ENCODE results near the gene ATP8A2.

ATP8A2 gene

GRCh38 chr13:25732111-25732865, 360.5 kb downstream of the ATP8A2 start:
- no peak for DNase-seq (ENCODE audit: low spot score)

- DNase-seq (ENCODE audit: low spot score) = no peak
Measured at GRCh38 chr13:25733001-25733491, 361.3 kb downstream of the ATP8A2 start.

- no peak for DNase-seq (ENCODE audit: low spot score)
Measured at GRCh38 chr13:25733696-25734435, 362.1 kb downstream of the ATP8A2 start.

GRCh38 chr13:25738342-25739196, 366.8 kb downstream of the ATP8A2 start:
- DNase-seq (ENCODE audit: low spot score) = no peak

GRCh38 chr13:25739376-25739775, 367.6 kb downstream of the ATP8A2 start:
- no peak for DNase-seq (ENCODE audit: low spot score)

- DNase-seq (ENCODE audit: low spot score) = no peak
Measured at GRCh38 chr13:25741796-25742195, 370.0 kb downstream of the ATP8A2 start.

- DNase-seq (ENCODE audit: low spot score) = no peak
Measured at GRCh38 chr13:25742220-25742619, 370.4 kb downstream of the ATP8A2 start.

GRCh38 chr13:25743421-25743820, 371.6 kb downstream of the ATP8A2 start:
- DNase-seq (ENCODE audit: low spot score) = no peak

GRCh38 chr13:25744178-25744577, 372.4 kb downstream of the ATP8A2 start:
- DNase-seq (ENCODE audit: low spot score) = no peak

GRCh38 chr13:25746131-25746530, 374.4 kb downstream of the ATP8A2 start:
- DNase-seq (ENCODE audit: low spot score) = no peak

- no peak for DNase-seq (ENCODE audit: low spot score)
Measured at GRCh38 chr13:25752957-25753551, 381.3 kb downstream of the ATP8A2 start.

- no peak for DNase-seq (ENCODE audit: low spot score)
Measured at GRCh38 chr13:25753976-25754375, 382.2 kb downstream of the ATP8A2 start.

- no peak for DNase-seq (ENCODE audit: low spot score)
Measured at GRCh38 chr13:25756251-25756650, 384.5 kb downstream of the ATP8A2 start.

GRCh38 chr13:25756912-25757311, 385.1 kb downstream of the ATP8A2 start:
- DNase-seq (ENCODE audit: low spot score) = no peak

GRCh38 chr13:25761041-25761440, 389.3 kb downstream of the ATP8A2 start:
- DNase-seq (ENCODE audit: low spot score) = no peak

GRCh38 chr13:25762281-25762680, 390.5 kb downstream of the ATP8A2 start:
- DNase-seq (ENCODE audit: low spot score) = no peak

- DNase-seq (ENCODE audit: low spot score) = no peak
Measured at GRCh38 chr13:25762795-25763377, 391.1 kb downstream of the ATP8A2 start.

- no peak for DNase-seq (ENCODE audit: low spot score)
Measured at GRCh38 chr13:25764378-25764777, 392.6 kb downstream of the ATP8A2 start.

- no peak for DNase-seq (ENCODE audit: low spot score)
Measured at GRCh38 chr13:25765266-25765665, 393.5 kb downstream of the ATP8A2 start.

- no peak for DNase-seq (ENCODE audit: low spot score)
Measured at GRCh38 chr13:25766576-25766975, 394.8 kb downstream of the ATP8A2 start.

- DNase-seq (ENCODE audit: low spot score) = no peak
Measured at GRCh38 chr13:25766991-25767390, 395.2 kb downstream of the ATP8A2 start.

GRCh38 chr13:25768376-25768775, 396.6 kb downstream of the ATP8A2 start:
- no peak for DNase-seq (ENCODE audit: low spot score)

All from ecto neural progenitor cell (in vitro differentiated cells).